ENCODE data around the gene PMPCB.
"Not testable (repeated sequence)": the region's sequence is repeated elsewhere in the genome, so short reads cannot be mapped to it uniquely, and the experiment has no call there.

Gene PMPCB

GRCh38 chr7:103296901-103297836, at the start of gene PMPCB:
PMPCB (plus strand) TSS chr7:103297435; CDS start chr7:103297460, 25 bp downstream.
- peak; percentile 77 for DNase-seq (ENCODE audit: low read depth)

- DNase-seq (ENCODE audit: low read depth) = not testable (repeated sequence)
These were observed 43.3 kb upstream of the PMPCB start for GRCh38 chr7:103253699-103254506.

GRCh38 chr7:103264054-103264453, 33.2 kb upstream of the PMPCB start:
- not testable (repeated sequence) for DNase-seq (ENCODE audit: low read depth)

- not testable (repeated sequence) for DNase-seq (ENCODE audit: low read depth)
These were observed 31.0 kb upstream of the PMPCB start for GRCh38 chr7:103266229-103266628.

- not testable (repeated sequence) for DNase-seq (ENCODE audit: low read depth)
These were observed 23.9 kb upstream of the PMPCB start for GRCh38 chr7:103273374-103273773.

- DNase-seq (ENCODE audit: low read depth) = not testable (repeated sequence)
These were observed 22.4 kb upstream of the PMPCB start for GRCh38 chr7:103274867-103275266.

GRCh38 chr7:103278195-103278594, 19.0 kb upstream of the PMPCB start:
- not testable (repeated sequence) for DNase-seq (ENCODE audit: low read depth)

- not testable (repeated sequence) for DNase-seq (ENCODE audit: low read depth)
These were observed 17.6 kb upstream of the PMPCB start for GRCh38 chr7:103279636-103279962.

- peak; percentile 67 for DNase-seq (ENCODE audit: low read depth)
These were observed 17.1 kb upstream of the PMPCB start for GRCh38 chr7:103279963-103280802.

GRCh38 chr7:103280803-103281155, 16.5 kb upstream of the PMPCB start:
- not testable (repeated sequence) for DNase-seq (ENCODE audit: low read depth)

GRCh38 chr7:103282802-103283427, 14.3 kb upstream of the PMPCB start:
- DNase-seq (ENCODE audit: low read depth) = not testable (repeated sequence)

- DNase-seq (ENCODE audit: low read depth) = no peak
These were observed 5.1 kb upstream of the PMPCB start for GRCh38 chr7:103292122-103292521.

GRCh38 chr7:103293526-103293925, 3.7 kb upstream of the PMPCB start:
- no peak for DNase-seq (ENCODE audit: low read depth)

- DNase-seq (ENCODE audit: low read depth) = no peak
These were observed 573 bp downstream of the PMPCB start for GRCh38 chr7:103297837-103298179.

GRCh38 chr7:103299660-103300059, 2.4 kb downstream of the PMPCB start:
- no peak for DNase-seq (ENCODE audit: low read depth)

GRCh38 chr7:103301441-103301840, 4.2 kb downstream of the PMPCB start:
- no peak for DNase-seq (ENCODE audit: low read depth)

- no peak for DNase-seq (ENCODE audit: low read depth)
These were observed 10.4 kb downstream of the PMPCB start for GRCh38 chr7:103307503-103308231.

GRCh38 chr7:103314852-103315251, 17.6 kb downstream of the PMPCB start:
- DNase-seq (ENCODE audit: low read depth) = no peak

GRCh38 chr7:103316380-103316941, 19.2 kb downstream of the PMPCB start:
- DNase-seq (ENCODE audit: low read depth) = no peak

- DNase-seq (ENCODE audit: low read depth) = no peak
These were observed 19.8 kb downstream of the PMPCB start for GRCh38 chr7:103317009-103317408.

GRCh38 chr7:103325744-103326143, 28.5 kb downstream of the PMPCB start:
- no peak for DNase-seq (ENCODE audit: low read depth)

All from CMK (cell line).